ENCODE data around the gene NAPA.

The NAPA gene

DNA sequence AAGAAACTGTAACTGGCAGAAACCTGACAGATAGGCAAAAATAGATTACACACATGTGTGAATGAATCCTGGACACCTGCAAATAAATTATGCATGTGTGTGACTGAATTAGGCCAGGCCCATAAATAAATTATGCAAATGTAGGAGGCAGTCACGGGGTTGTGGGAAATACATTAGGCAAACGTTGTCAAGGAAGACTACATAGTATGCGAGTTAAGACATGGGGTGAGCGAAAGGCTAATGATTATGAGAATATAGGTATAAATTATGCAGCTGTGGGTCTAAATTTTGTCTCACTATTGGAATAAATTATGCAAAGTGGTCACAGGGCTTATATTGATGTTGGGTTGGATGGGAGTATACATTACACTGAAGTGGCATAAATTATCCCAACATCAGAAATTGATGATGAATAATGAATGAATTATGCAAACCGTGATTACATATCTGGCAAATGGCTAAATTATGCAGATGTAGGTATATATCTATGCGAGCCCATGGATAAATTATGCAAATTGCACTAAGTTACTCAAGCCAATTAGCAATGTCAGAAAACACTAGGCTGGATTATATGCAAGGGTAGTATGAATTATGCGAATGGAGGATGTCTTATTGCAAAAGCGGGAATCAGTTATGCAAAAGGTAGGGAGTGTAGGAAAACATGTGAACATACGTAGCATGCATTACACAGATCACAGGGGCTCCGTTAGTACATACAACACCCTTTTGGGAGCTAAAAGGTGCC lies 50.0 kb downstream of the NAPA start:
- Histone ChIP-seq H3K9me2 (ENCODE audit: low read depth, low read length) (no peaks in the 10 kb centered on the region), H3K27me3 (ENCODE audit: insufficient read depth, low read length) (peaks cover 5% of the 10 kb centered on the region; the same call in 1 of the 2 replicates), H2AFZ (ENCODE audit: low read length) (no peak overlapping the region), H3K4me2 (ENCODE audit: low read length) (no peak overlapping the region), H3F3A (ENCODE audit: insufficient read depth, low read length) (no peaks in the 10 kb centered on the region), H4K20me1 (ENCODE audit: insufficient read depth, low read length) (no peaks in the 10 kb centered on the region), H3K36me3 (ENCODE audit: insufficient read depth, low read length) (no peaks in the 10 kb centered on the region), H3K9me3 (ENCODE audit: low read length) (no peaks in the 10 kb centered on the region), H3K4me1 (ENCODE audit: insufficient read depth, low read length, severe bottlenecking) (no peaks in the 10 kb centered on the region), H3K9ac (ENCODE audit: low read length) (no peak overlapping the region), H3K4me3 (ENCODE audit: low read depth, low read length, poor library complexity, severe bottlenecking) (no peak overlapping the region), H3K27ac (ENCODE audit: low read depth, low read length, poor library complexity, severe bottlenecking) (no peak overlapping the region), H3K79me2 (ENCODE audit: insufficient read depth, low read length) (no peaks in the 10 kb centered on the region)
- TF ChIP-seq, protein P1, sequence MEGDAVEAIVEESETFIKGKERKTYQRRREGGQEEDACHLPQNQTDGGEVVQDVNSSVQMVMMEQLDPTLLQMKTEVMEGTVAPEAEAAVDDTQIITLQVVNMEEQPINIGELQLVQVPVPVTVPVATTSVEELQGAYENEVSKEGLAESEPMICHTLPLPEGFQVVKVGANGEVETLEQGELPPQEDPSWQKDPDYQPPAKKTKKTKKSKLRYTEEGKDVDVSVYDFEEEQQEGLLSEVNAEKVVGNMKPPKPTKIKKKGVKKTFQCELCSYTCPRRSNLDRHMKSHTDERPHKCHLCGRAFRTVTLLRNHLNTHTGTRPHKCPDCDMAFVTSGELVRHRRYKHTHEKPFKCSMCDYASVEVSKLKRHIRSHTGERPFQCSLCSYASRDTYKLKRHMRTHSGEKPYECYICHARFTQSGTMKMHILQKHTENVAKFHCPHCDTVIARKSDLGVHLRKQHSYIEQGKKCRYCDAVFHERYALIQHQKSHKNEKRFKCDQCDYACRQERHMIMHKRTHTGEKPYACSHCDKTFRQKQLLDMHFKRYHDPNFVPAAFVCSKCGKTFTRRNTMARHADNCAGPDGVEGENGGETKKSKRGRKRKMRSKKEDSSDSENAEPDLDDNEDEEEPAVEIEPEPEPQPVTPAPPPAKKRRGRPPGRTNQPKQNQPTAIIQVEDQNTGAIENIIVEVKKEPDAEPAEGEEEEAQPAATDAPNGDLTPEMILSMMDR (IDR thresholded peaks at IDR 0.05; ENCODE audit: low read length), result no peak
- TF ChIP-seq EZH2 (IDR thresholded peaks at IDR 0.05; ENCODE audit: borderline replicate concordance, low read length), result no peak

DNA sequence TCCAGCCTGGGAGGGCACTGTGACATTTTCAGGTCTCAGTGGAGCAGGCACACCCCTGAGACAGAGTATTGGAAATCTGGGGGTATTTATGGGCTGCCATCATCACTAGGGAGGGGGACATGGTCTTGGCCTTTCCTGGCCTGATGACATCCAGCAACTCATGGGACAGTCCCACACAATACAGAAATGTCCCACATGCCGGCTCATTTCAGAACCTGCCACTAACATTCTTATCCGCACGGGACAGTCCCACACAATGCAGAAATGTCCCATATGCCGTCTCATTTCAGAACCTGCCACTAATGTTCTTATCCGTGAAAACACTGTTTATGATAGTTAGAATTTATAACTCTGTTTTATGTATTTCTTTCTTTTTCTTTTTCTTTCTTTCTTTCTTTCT lies 53.0 kb downstream of the NAPA start:
- Histone ChIP-seq H3K27me3 (ENCODE audit: insufficient read depth, low read length) (peaks cover under 1% of the 10 kb centered on the region; the same call in 1 of the 2 replicates), H3K9me2 (ENCODE audit: low read depth, low read length) (no peaks in the 10 kb centered on the region), H3K9me3 (ENCODE audit: low read length) (no peaks in the 10 kb centered on the region), H2AFZ (ENCODE audit: low read length) (no peak overlapping the region), H3K4me3 (ENCODE audit: low read depth, low read length, poor library complexity, severe bottlenecking) (no peak overlapping the region), H3K27ac (ENCODE audit: low read depth, low read length, poor library complexity, severe bottlenecking) (no peak overlapping the region), H3K4me1 (ENCODE audit: insufficient read depth, low read length, severe bottlenecking) (no peaks in the 10 kb centered on the region), H3F3A (ENCODE audit: insufficient read depth, low read length) (no peaks in the 10 kb centered on the region), H3K36me3 (ENCODE audit: insufficient read depth, low read length) (no peaks in the 10 kb centered on the region), H4K20me1 (ENCODE audit: insufficient read depth, low read length) (no peaks in the 10 kb centered on the region), H3K9ac (ENCODE audit: low read length) (no peak overlapping the region), H3K79me2 (ENCODE audit: insufficient read depth, low read length) (no peaks in the 10 kb centered on the region), H3K4me2 (ENCODE audit: low read length) (no peak overlapping the region)
- TF ChIP-seq, protein P1 (IDR thresholded peaks at IDR 0.05; ENCODE audit: low read length), result no peak
- TF ChIP-seq EZH2 (IDR thresholded peaks at IDR 0.05; ENCODE audit: borderline replicate concordance, low read length), result no peak

DNA sequence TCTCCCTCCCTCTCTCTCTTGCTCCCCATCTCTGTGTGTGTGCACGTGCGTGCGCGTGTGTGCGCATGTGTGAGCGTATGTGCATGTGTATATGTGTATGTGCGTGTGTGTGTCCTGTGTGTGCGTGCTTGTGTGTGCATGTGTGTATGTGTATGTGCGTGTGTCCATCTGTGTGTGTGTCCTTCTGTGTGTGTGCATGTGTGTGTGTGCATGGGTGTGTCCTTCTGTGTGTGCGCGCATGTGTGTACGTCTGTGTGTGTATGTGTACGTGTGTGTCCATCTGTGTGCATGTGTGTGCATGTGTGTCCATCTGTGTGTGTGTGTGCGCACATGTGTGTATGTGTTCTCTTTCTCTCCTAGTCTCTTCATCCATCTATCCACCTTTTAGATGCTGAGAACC lies 55.4 kb downstream of the NAPA start:
- Histone ChIP-seq H3K4me2 (ENCODE audit: low read length) (no peak overlapping the region), H3K9ac (ENCODE audit: low read length) (no peak overlapping the region), H3K79me2 (ENCODE audit: insufficient read depth, low read length) (no peaks in the 10 kb centered on the region), H3K4me1 (ENCODE audit: insufficient read depth, low read length, severe bottlenecking) (no peaks in the 10 kb centered on the region), H2AFZ (ENCODE audit: low read length) (no peak overlapping the region), H3K36me3 (ENCODE audit: insufficient read depth, low read length) (no peaks in the 10 kb centered on the region), H3K27me3 (ENCODE audit: insufficient read depth, low read length) (peaks cover 14% of the 10 kb centered on the region; the same call in 1 of the 2 replicates), H3K27ac (ENCODE audit: low read depth, low read length, poor library complexity, severe bottlenecking) (no peak overlapping the region), H4K20me1 (ENCODE audit: insufficient read depth, low read length) (no peaks in the 10 kb centered on the region), H3F3A (ENCODE audit: insufficient read depth, low read length) (no peaks in the 10 kb centered on the region), H3K9me3 (ENCODE audit: low read length) (peaks cover 4% of the 10 kb centered on the region; the same call in 1 of the 2 replicates), H3K4me3 (ENCODE audit: low read depth, low read length, poor library complexity, severe bottlenecking) (no peak overlapping the region), H3K9me2 (ENCODE audit: low read depth, low read length) (no peaks in the 10 kb centered on the region)
- TF ChIP-seq, protein P1 (IDR thresholded peaks at IDR 0.05; ENCODE audit: low read length), result no peak
- TF ChIP-seq EZH2 (IDR thresholded peaks at IDR 0.05; ENCODE audit: borderline replicate concordance, low read length), result no peak
